ENCODE data around the gene JAK1. TPM values are rescaled to one million over a fixed set of nuclear protein-coding genes. Genes with fewer than 3 reads are reported as not detected.
"Not testable (repeated sequence)": the region's sequence is repeated elsewhere in the genome, so short reads cannot be mapped to it uniquely, and the experiment has no call there.

Gene JAK1
- total RNA-seq, 4 donors from 2014 or later = 132 to 166 (median 161) TPM

DNA sequence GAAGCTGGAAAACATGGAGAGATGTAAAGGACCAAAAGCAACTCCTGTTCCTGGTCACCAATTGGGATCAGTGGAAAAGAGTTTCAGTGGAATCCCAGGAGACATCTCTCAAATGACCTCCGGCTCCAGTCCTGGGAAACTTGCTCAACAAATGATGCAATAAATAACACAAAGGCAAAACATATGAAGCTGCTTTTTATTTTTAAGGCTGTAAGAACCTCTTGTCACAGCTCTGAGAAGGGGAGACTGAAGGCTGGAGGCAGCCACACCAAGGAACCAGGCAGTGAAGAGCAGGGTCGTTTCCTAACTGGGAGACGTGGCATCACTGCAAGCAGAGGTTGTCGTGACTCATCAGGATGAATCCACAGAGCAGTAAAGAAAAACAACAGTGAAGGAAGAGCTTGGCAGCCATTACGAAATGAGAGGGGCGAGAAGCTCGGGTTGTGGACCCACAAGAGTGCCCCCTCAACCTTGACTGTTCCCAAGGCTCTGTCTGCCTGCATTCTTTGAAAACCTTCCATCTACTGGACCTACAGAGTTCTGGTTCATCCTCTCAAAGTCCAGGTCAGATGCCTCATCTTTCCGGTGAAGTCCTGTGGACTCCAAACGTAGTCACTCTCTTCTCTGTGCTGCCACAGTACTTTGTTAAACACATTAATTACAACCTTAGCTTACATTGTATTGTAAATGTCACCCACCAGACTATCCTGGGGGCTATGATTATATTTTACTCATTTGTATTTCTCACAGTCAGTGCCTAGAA is 32.1 kb downstream of the JAK1 start:
- peak; percentile 69 for ATAC-seq
- Histone ChIP-seq H3K27me3 (no peaks in the 10 kb centered on the region), H3K36me3 (no peaks in the 10 kb centered on the region), H3K27ac (peak overlapping the region in 3 of 4 donors; percentile 66 to 77 (median 68)), H3K4me1 (peaks cover 3 to 62% (median 24%) of the 10 kb centered on the region in 3 donors), H3K4me3 (no peak overlapping the region), H3K9me3 (no peaks in the 10 kb centered on the region)
- WGBS, 2 donors (ENCODE audit: low coverage in 1 of 2) = 47 to 68% methylated on average over 5 to 6 of the region's 9 CpGs
- TF ChIP-seq EP300 (IDR thresholded peaks at IDR 0.05) (no peak), POLR2AphosphoS5 (IDR thresholded peaks at IDR 0.05) (peak; percentile 25), CTCF (IDR thresholded peaks at IDR 0.05) (no peak)

- Histone ChIP-seq H3K27ac (peak overlapping the region; percentile 66 to 77 (median 70)), H3K4me1 (peaks cover 3 to 68% (median 25%) of the 10 kb centered on the region in 3 donors), H3K4me3 (no peak overlapping the region), H3K9me3 (no peaks in the 10 kb centered on the region), H3K27me3 (no peaks in the 10 kb centered on the region), H3K36me3 (no peaks in the 10 kb centered on the region)
- ATAC-seq = peak; percentile 90
- WGBS, 2 donors (ENCODE audit: low coverage in 1 of 2) = 26 to 56% methylated on average over 7 to 11 of the region's 11 CpGs
- no peak for TF ChIP-seq POLR2A (IDR thresholded peaks at IDR 0.05)
- peak; percentile 85 for TF ChIP-seq POLR2AphosphoS5 (IDR thresholded peaks at IDR 0.05)
- peak in 1 of 4 experiments; percentile 5 for TF ChIP-seq CTCF (IDR thresholded peaks at IDR 0.05)
- TF ChIP-seq EP300 (IDR thresholded peaks at IDR 0.05) = no peak
Observed at GRCh38 chr1:64933296-64934070, 32.9 kb downstream of the JAK1 start.

DNA sequence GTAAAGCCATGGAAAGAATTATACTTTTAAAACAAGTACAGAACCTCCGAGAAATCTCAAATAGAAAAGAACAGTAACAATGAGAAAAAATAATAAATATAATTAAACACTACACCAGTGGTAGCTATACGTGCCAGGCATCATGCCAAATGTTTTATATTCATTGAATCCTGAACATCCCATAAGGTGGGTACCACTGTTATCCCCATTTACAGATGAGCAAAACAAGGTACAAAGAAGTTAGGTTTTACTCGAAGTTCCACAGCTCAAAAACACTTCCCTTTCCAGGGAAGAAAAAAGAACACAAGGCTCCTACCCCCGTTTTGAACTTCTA is 33.4 kb downstream of the JAK1 start:
- ATAC-seq = no peak
- H3K9me3 ChIP-seq = no peaks in the 10 kb centered on the region
- H3K27ac ChIP-seq = peak overlapping the region; percentile 66 to 77 (median 70)
- no peaks in the 10 kb centered on the region for H3K27me3 ChIP-seq
- WGBS, 2 donors (ENCODE audit: low coverage in 1 of 2) = 21 to 22% methylated on average over 3 to 4 of the region's 4 CpGs
- no peaks in the 10 kb centered on the region for H3K36me3 ChIP-seq
- no peak for TF ChIP-seq POLR2AphosphoS5 (IDR thresholded peaks at IDR 0.05)
- TF ChIP-seq POLR2A (IDR thresholded peaks at IDR 0.05) = no peak
- TF ChIP-seq EP300 (IDR thresholded peaks at IDR 0.05) = no peak
- TF ChIP-seq CTCF (IDR thresholded peaks at IDR 0.05) = no peak
- no peak overlapping the region for H3K4me3 ChIP-seq
- peaks cover 3 to 74% (median 28%) of the 10 kb centered on the region in 3 donors for H3K4me1 ChIP-seq

GRCh38 chr1:64930640-64931039 is 35.7 kb downstream of the JAK1 start:
- not testable (repeated sequence) for H3K9me3 ChIP-seq, H3K27me3 ChIP-seq, H3K4me3 ChIP-seq, ATAC-seq, H3K36me3 ChIP-seq, H3K27ac ChIP-seq
- peaks cover 3 to 72% (median 28%) of the 10 kb centered on the region in 3 donors for H3K4me1 ChIP-seq

DNA sequence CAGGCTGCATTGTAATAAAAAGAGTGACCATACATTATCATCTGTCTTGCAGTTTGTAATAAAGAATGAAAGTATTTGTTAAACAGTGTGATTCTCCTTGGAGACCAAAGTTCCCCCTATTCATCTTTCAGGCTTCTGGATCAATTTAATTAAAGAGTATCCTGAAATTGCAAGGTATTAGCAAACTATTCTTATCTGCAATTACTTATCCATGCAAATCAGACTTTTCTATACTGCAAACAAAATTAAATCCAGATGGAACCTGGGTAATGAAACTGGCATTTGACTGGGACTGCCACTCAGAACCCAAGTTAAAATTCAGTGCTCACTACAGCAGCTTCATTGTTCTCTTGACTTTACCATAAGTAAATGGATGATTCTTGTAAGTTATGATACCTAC is 37.1 kb downstream of the JAK1 start:
- no peaks in the 10 kb centered on the region for H3K36me3 ChIP-seq
- no peak overlapping the region for H3K27ac ChIP-seq
- no peak overlapping the region for H3K4me3 ChIP-seq
- no peak for ATAC-seq
- TF ChIP-seq CTCF (IDR thresholded peaks at IDR 0.05) (no peak), POLR2AphosphoS5 (IDR thresholded peaks at IDR 0.05) (no peak), POLR2A (IDR thresholded peaks at IDR 0.05) (no peak), EP300 (IDR thresholded peaks at IDR 0.05) (no peak)
- no peaks in the 10 kb centered on the region for H3K27me3 ChIP-seq
- peaks cover 3 to 72% (median 20%) of the 10 kb centered on the region in 3 donors for H3K4me1 ChIP-seq
- no peaks in the 10 kb centered on the region for H3K9me3 ChIP-seq
